T-helper 2 cell treated with Interferon-gamma antibody and Interleukin-4, amounts not matched to agents 5 μg/mL and 100 μg/mL, for 36 hours (primary cell): ENCODE results near the gene AHCTF1.
"Not testable (repeated sequence)": the region's sequence is repeated elsewhere in the genome, so short reads cannot be mapped to it uniquely, and the experiment has no call there.

Experiments used
- DNase-seq: peaks from one replicate; pipeline ENCODE4 v3.0.0; 2021; ENCODE audit warnings: low spot score
- H3K27ac Mint-ChIP-seq: one replicate; pipeline ENCODE4 v1.8.0; 2021; ENCODE audit warnings: mild to moderate bottlenecking, mixed read lengths
- H3K27me3 Mint-ChIP-seq: one replicate; pipeline ENCODE4 v1.8.0; 2021; ENCODE audit warnings: low read depth, mixed read lengths
- H3K36me3 Mint-ChIP-seq: one replicate; pipeline ENCODE4 v1.8.0; 2021; ENCODE audit warnings: low read depth, mixed read lengths
- H3K4me1 Mint-ChIP-seq: one replicate; pipeline ENCODE4 v1.8.0; 2021; ENCODE audit warnings: low read depth, mixed read lengths
- H3K4me3 Mint-ChIP-seq: one replicate; pipeline ENCODE4 v1.8.0; 2022; ENCODE audit warnings: mild to moderate bottlenecking, moderate library complexity, mixed read lengths
- H3K9me3 Mint-ChIP-seq: one replicate; pipeline ENCODE4 v1.8.0; 2021; ENCODE audit warnings: mixed read lengths

Gene AHCTF1

DNA sequence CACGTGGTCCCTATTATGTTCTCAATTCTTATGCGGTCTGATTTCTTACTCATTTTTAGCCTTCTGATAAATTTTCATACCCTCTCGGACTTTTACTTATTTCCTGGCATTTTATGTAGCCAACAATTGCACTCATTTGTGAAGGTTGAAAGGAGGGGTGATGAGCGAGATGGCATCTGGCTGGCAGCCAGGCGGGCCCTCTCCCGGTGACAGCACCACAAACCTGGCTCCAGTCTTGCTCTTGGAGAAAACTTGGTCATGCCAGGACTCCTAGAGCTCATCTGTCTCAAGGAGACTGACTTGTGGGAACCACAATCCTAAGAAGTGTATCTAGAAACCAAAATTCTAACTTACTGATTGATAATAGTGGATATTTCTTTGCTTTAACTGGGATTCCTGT, 14.6 kb upstream of the AHCTF1 start:
- no peak overlapping the region for H3K27ac Mint-ChIP-seq
- H3K4me3 Mint-ChIP-seq: no peak overlapping the region
- no peaks in the 10 kb centered on the region for H3K4me1 Mint-ChIP-seq
- no peaks in the 10 kb centered on the region for H3K9me3 Mint-ChIP-seq
- no peaks in the 10 kb centered on the region for H3K36me3 Mint-ChIP-seq
- H3K27me3 Mint-ChIP-seq: no peaks in the 10 kb centered on the region
- no peak for DNase-seq

DNA sequence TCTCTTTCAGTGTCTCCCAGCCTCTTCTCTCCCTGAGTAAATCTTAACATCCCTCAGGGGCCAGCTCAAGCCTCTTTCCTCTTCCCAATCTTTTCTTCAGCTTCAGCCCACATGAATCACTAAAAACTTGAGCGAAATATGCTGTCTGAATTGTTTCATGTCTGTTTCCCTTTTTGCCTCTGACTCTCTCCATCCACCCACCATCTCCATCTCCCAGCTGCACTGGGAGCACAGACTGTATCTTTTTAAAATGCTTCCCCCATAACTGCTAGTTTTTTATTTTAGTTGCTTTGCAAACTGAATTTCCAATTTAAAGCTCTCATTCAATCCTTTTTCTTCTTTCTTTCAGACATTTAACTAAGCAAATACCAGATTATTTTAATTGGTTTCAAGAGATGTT, 3.0 kb upstream of the AHCTF1 start:
- Mint-ChIP-seq H3K27ac (no peak overlapping the region), H3K9me3 (no peaks in the 10 kb centered on the region), H3K36me3 (peaks cover 7% of the 10 kb centered on the region), H3K4me1 (peaks cover 10% of the 10 kb centered on the region), H3K4me3 (no peak overlapping the region), H3K27me3 (peaks cover 4% of the 10 kb centered on the region)
- DNase-seq: no peak

DNA sequence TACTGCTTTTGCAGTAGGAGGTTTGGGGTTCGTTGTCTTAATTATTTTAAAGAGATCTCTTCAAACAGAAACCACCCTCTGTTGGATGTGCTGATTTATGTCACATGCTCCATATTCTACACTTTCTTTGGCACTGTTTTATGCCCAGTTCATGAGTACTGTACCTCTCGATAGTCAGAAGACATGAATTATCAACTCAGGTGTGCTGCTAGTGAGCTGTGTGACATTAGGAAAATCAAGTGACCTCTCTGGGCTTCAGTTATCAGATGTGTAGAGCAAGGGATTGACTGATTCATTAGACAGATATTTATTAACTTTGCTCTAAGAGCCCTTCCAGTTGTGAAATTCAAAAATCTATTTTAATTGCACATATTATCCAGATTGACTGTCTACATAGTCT, 2.1 kb upstream of the AHCTF1 start:
- H3K4me3 Mint-ChIP-seq: no peak overlapping the region
- peaks cover 4% of the 10 kb centered on the region for H3K27me3 Mint-ChIP-seq
- peaks cover 12% of the 10 kb centered on the region for H3K4me1 Mint-ChIP-seq
- DNase-seq: no peak
- no peak overlapping the region for H3K27ac Mint-ChIP-seq
- H3K36me3 Mint-ChIP-seq: peaks cover 13% of the 10 kb centered on the region
- no peaks in the 10 kb centered on the region for H3K9me3 Mint-ChIP-seq

DNA sequence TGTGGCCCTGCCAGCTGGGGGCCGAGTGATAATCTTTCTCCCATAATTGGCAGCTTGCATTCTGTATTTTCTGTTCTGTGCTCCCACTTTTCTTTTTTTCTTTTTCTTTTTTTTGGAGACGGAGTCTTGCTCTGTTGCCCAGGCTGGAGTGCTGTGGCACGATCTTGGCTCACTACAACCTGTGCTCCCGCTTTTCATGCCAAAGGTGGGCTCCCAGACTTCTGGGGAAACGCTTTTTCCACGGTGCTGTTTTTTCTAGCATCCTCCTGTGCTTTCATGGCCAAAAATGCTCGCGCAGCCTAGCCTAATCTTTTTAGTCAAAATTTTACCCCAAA, 585 bp upstream of the AHCTF1 start:
- peak overlapping the region; percentile 86 for H3K4me3 Mint-ChIP-seq
- DNase-seq: no peak
- H3K9me3 Mint-ChIP-seq: no peaks in the 10 kb centered on the region
- H3K27ac Mint-ChIP-seq: peak overlapping the region; percentile 96
- H3K36me3 Mint-ChIP-seq: peaks cover 22% of the 10 kb centered on the region
- H3K4me1 Mint-ChIP-seq: peaks cover 18% of the 10 kb centered on the region
- H3K27me3 Mint-ChIP-seq: peaks cover 4% of the 10 kb centered on the region

DNA sequence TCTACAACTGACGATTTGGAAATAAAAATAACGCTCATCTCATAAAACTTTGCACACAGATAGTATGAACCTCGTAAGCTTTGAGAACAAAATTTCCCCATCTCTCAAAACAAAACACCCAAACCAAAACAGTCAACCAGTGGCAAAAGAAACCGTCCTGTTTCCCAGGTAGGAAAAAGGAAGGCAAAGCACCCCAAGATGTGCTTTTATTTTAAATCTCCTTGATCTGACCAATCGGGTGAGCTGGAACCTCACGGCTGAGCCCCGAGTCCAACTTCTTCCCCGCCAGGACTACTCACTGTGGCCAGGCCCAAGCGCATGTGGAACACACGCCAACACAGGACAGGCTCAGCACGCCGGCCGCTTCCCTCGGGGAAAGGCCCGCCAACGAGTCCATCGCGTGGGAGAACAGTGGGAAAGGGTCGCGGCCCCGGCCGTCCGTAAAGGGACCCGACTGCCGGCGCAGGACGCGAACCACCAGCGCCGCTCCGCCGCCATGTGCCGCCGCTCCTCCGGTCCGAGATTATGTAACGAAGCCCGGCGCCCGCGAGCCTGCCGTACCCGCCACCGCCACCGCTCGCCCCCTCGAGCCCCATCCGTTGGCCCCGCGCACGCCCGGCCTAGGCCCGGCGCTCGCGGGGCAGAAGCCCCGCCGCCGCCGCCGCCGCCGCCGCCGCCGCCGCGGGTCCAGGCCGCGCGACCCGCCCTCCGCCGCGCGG, 759 bp downstream of the AHCTF1 start:
- Mint-ChIP-seq H3K4me1 (peaks cover 21% of the 10 kb centered on the region), H3K27me3 (peaks cover 4% of the 10 kb centered on the region), H3K9me3 (peaks cover 4% of the 10 kb centered on the region), H3K36me3 (peaks cover 36% of the 10 kb centered on the region), H3K4me3 (peak overlapping the region; percentile 94), H3K27ac (peak overlapping the region; percentile 91)
- DNase-seq: peak; percentile 59

DNA sequence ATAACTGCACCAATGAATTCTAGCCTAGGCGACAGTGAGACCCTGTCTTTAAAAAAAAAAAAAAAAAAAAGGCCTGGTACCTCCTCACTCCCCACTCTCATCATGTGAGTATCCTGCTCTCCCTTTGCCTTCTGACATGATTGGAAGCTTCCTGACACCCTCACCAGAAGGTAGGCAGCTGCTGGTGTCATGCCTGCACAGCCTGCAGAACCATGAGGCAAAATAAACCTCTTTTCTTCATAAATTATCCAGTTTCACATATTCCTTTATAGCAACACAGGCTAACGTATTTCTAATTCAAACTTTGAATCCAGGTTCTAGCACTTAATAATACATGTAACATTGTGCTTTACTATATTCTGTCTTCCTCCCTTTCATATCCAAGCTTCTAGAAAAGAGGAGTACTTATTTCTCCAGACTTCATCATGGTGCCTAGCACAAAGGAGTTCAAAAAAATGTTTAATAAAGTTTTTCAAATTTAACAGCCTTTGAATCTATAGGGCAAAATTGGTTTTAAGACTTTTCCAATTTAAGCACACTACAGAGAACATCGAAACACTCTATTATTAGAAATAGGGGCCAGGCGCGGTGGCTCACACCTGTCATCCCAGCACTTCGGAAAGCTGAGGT, 5.6 kb downstream of the AHCTF1 start:
- no peaks in the 10 kb centered on the region for H3K27me3 Mint-ChIP-seq
- H3K36me3 Mint-ChIP-seq: peaks cover 57% of the 10 kb centered on the region
- no peak for DNase-seq
- H3K27ac Mint-ChIP-seq: no peak overlapping the region
- H3K4me1 Mint-ChIP-seq: peaks cover 33% of the 10 kb centered on the region
- peaks cover 6% of the 10 kb centered on the region for H3K9me3 Mint-ChIP-seq
- H3K4me3 Mint-ChIP-seq: no peak overlapping the region

DNA sequence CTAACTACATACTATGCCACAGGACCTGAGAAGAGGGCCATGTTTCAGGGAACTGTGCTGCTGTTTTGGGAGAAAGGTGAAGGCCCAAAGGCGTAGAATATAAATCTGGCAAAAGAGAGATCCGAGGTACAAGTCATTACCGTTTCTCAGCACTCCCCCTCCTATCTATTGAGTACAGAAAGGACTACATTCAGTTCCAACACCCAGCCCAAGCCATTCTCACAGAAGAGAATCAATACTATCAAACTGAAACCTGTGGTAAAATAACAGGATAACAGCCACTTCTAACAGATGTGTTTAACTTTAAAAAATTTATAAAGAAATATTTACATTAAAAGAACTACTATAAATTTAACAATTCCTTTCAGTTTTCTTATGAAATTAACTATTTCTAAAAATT, 7.8 kb downstream of the AHCTF1 start:
- no peak for DNase-seq
- H3K9me3 Mint-ChIP-seq: peaks cover 6% of the 10 kb centered on the region
- H3K27me3 Mint-ChIP-seq: no peaks in the 10 kb centered on the region
- H3K4me3 Mint-ChIP-seq: no peak overlapping the region
- no peak overlapping the region for H3K27ac Mint-ChIP-seq
- peaks cover 47% of the 10 kb centered on the region for H3K36me3 Mint-ChIP-seq
- H3K4me1 Mint-ChIP-seq: peaks cover 27% of the 10 kb centered on the region

DNA sequence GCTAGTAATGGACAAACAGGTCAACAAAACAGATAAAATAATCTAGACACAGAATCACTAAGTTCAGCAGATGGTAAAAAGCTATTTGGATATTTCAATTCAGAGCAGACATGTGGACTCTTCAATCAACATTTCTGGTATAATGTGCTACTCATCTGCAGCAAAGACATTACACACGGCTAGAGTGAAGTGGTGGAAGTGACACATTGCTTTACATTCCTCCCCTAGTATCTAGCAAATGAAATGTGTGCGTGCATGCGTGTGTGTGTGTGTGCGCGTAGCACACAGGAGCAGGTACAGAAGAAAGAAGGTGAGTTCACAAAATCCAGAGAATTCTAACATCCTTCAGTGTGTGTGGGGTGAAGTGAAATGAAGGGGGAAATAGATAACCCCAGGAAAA, 8.3 kb downstream of the AHCTF1 start:
- Mint-ChIP-seq H3K36me3 (peaks cover 43% of the 10 kb centered on the region), H3K27ac (no peak overlapping the region), H3K4me1 (peaks cover 23% of the 10 kb centered on the region), H3K27me3 (no peaks in the 10 kb centered on the region), H3K9me3 (peaks cover 6% of the 10 kb centered on the region), H3K4me3 (no peak overlapping the region)
- no peak for DNase-seq

DNA sequence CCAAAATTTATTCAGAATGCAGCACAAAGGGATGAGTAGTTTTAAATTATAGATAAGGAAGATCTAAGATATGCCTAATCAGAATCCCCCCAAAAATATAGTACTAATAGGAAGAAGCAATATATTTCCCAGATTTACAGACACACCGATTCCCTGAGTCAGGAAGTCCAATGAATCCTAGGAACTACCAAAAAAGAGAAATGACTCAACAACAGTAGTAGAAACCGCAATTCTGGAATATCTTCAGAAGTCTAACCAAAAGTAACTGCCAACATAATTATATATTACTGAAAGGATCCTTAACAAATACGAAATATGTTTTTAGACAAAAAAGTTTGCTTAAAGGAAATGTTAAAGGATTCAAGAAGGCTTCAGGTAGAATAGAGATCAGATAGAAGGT, 10.3 kb downstream of the AHCTF1 start:
- H3K27ac Mint-ChIP-seq: no peak overlapping the region
- DNase-seq: no peak
- H3K27me3 Mint-ChIP-seq: no peaks in the 10 kb centered on the region
- peaks cover 37% of the 10 kb centered on the region for H3K36me3 Mint-ChIP-seq
- H3K9me3 Mint-ChIP-seq: peaks cover 6% of the 10 kb centered on the region
- H3K4me1 Mint-ChIP-seq: peaks cover 23% of the 10 kb centered on the region
- no peak overlapping the region for H3K4me3 Mint-ChIP-seq

DNA sequence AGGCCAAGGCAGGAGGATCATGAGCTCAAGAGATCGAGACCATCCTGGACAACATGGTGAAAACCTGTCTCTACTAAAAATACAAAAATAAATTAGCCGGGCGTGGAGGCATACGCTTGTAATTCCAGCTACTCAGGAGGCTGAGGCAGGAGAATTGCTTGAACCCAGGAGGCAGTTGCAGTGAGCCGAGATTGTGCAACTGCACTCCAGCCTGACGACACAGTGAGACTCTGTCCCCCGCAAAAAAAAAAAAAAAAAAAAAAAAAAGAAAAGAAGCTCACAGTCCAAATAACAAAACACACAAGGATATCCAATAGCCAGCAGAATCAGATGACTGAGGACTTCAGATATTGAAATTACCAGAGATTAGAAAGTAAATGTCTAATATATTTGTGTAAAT, 11.8 kb downstream of the AHCTF1 start:
- no peaks in the 10 kb centered on the region for H3K9me3 Mint-ChIP-seq
- H3K27ac Mint-ChIP-seq: no peak overlapping the region
- H3K27me3 Mint-ChIP-seq: no peaks in the 10 kb centered on the region
- H3K4me1 Mint-ChIP-seq: peaks cover 18% of the 10 kb centered on the region
- peaks cover 32% of the 10 kb centered on the region for H3K36me3 Mint-ChIP-seq
- no peak overlapping the region for H3K4me3 Mint-ChIP-seq
- DNase-seq: no peak

DNA sequence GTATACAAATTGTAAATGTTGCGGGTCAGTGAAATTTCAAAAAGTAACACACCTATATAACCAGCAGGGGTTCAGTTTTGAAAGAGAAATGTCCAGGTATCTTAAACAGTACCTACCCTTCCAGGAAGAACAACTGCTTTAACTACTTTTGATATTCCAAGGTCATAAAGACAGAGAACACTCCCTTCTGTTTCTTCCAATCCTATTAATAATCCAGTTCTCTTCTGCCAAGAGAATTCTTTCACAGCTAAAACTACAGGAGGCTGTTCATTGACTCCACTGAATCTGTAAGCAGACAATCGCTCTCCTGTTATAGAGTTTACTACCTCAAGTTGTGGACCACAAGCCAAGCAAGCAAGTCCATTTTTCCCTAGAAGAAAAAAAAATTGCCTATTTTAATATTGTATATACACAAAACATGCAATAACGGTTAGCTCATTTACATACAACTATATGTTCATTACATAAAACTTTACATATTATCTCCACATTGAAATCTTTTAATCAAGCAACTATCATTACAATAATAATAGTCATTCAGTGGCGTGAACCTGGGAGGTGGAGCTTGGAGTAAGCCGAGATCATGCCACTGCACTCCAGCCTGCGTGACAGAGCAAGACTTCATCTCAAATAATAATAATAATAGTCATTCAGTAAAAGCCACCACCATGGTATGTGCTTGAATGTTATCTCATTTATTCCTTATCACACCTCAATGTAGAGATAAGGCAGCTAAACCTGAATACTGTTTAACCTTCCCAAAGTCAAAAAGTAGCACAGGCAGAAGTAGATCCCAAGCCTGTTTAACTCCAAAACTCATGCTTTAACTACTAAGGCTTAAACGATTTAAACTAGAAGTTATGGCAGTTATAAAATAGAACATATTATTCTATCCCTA, 15.5 kb downstream of the AHCTF1 start:
- DNase-seq, H3K27me3 Mint-ChIP-seq, H3K4me3 Mint-ChIP-seq, H3K4me1 Mint-ChIP-seq, H3K27ac Mint-ChIP-seq, H3K9me3 Mint-ChIP-seq: not testable (repeated sequence)
- H3K36me3 Mint-ChIP-seq: peaks cover 30% of the 10 kb centered on the region

DNA sequence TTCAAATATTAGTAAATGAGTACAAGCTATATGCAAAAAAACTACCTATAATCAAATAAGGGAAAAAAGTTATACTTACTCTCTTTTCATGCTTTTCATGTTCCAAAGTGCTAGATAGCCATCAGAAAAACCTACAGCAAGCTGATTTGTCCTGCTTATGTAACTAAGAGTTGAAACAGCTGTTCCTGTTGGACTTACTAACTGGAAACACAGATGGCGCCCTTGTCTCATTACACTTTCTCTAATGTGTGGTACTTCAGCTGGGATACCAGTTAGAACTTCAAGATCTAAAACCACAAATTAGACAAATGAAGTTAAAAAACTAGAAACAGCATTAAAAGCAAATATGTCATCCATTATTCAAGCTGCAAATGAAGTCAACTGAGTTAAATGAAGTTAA, 24.3 kb downstream of the AHCTF1 start:
- peaks cover 8% of the 10 kb centered on the region for H3K4me1 Mint-ChIP-seq
- no peaks in the 10 kb centered on the region for H3K27me3 Mint-ChIP-seq
- H3K4me3 Mint-ChIP-seq: no peak overlapping the region
- no peak for DNase-seq
- H3K9me3 Mint-ChIP-seq: no peaks in the 10 kb centered on the region
- no peak overlapping the region for H3K27ac Mint-ChIP-seq
- peaks cover 49% of the 10 kb centered on the region for H3K36me3 Mint-ChIP-seq

DNA sequence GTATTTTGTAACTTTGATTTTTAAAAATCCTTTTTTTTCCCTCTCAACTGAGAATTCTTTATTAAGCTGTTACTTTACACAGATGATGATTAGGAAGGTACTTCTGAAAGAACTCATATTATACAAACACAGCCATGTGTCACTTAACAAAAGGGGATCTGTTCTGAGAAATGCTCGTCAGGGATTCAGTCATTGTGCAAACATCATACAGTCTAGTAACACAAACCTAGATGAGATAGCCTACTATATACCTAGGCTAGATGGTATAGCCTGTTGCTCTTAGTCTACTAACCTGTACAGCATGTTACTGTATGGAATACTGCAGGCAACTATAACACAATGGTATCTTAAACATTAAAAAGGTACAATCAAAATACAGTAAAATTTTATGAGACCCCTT, 24.9 kb downstream of the AHCTF1 start:
- Mint-ChIP-seq H3K27ac (no peak overlapping the region), H3K4me1 (peaks cover 8% of the 10 kb centered on the region), H3K36me3 (peaks cover 50% of the 10 kb centered on the region), H3K4me3 (no peak overlapping the region), H3K27me3 (no peaks in the 10 kb centered on the region), H3K9me3 (no peaks in the 10 kb centered on the region)
- DNase-seq: no peak

DNA sequence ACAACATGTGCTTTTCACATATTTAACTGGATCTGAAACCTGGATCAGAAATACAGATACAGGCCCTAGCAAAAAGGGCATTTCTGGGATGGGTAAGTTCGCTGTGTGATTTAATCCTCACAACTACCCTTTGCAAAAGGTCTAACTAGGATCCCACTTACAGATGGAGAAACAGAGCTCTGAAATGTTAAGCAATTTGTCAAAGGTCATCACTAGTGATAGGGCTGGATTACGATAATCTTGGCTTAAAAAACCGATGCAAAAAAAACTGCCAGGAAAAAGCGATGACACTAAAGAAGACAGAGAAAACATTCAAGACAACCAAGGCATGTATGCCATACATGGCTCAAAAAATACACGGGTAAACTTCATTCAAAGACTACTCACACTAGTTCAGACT, 29.9 kb downstream of the AHCTF1 start:
- Mint-ChIP-seq H3K27me3 (no peaks in the 10 kb centered on the region), H3K36me3 (peaks cover 54% of the 10 kb centered on the region), H3K27ac (no peak overlapping the region), H3K9me3 (no peaks in the 10 kb centered on the region), H3K4me1 (peaks cover 3% of the 10 kb centered on the region), H3K4me3 (no peak overlapping the region)
- DNase-seq: no peak
